Activated CD4-positive, alpha-beta T cell treated with anti-CD3 and anti-CD28 coated beads, Interleukin-2, amount 50 U/mL, for 4 hours (primary cell): ENCODE data around the gene HRCT1.
"Not testable (repeated sequence)": the region's sequence is repeated elsewhere in the genome, so short reads cannot be mapped to it uniquely, and the experiment has no call there.

Source experiments
- DNase-seq, 2 experiments: peaks; one replicate each; pipeline ENCODE4 v3.0.0-alpha.2; 2020

Gene HRCT1

GRCh38 chr9:35897376-35898099, 8.5 kb upstream of the HRCT1 start:
- DNase-seq: not testable (repeated sequence)

- DNase-seq: no peak
These were observed 7.7 kb upstream of the HRCT1 start for GRCh38 chr9:35898337-35898736.

GRCh38 chr9:35899021-35899420, 7.0 kb upstream of the HRCT1 start:
- no peak for DNase-seq

- no peak for DNase-seq
These were observed 3.0 kb upstream of the HRCT1 start for GRCh38 chr9:35903049-35903448.

GRCh38 chr9:35904338-35904737, 1.7 kb upstream of the HRCT1 start:
- DNase-seq: no peak

GRCh38 chr9:35905051-35905781, 786 bp upstream of the HRCT1 start:
- no peak for DNase-seq

- no peak for DNase-seq
These were observed 1.1 kb downstream of the HRCT1 start for GRCh38 chr9:35906923-35907699.

- DNase-seq: no peak
These were observed 1.9 kb downstream of the HRCT1 start for GRCh38 chr9:35907711-35908503.

GRCh38 chr9:35908504-35909125, 2.6 kb downstream of the HRCT1 start:
- DNase-seq: no peak

- DNase-seq: no peak
These were observed 3.3 kb downstream of the HRCT1 start, which contains the start of gene SPAAR for GRCh38 chr9:35909274-35909673. TSS of gene SPAAR (plus strand) at chr9:35909490. CDS start at chr9:35910464, 974 bp downstream.

- no peak for DNase-seq
These were observed 3.9 kb downstream of the HRCT1 start for GRCh38 chr9:35909687-35910612.

- DNase-seq: peak; percentile 40 to 41
These were observed 4.8 kb downstream of the HRCT1 start for GRCh38 chr9:35910613-35911359.

- DNase-seq: no peak
These were observed 5.7 kb downstream of the HRCT1 start for GRCh38 chr9:35911690-35912089.

- no peak for DNase-seq
These were observed 6.9 kb downstream of the HRCT1 start for GRCh38 chr9:35912791-35913400.

GRCh38 chr9:35913429-35913828, 7.4 kb downstream of the HRCT1 start:
- DNase-seq: not testable (repeated sequence)

- DNase-seq: no peak
These were observed 8.4 kb downstream of the HRCT1 start for GRCh38 chr9:35914301-35914807.

GRCh38 chr9:35915681-35916294, 9.8 kb downstream of the HRCT1 start:
- no peak for DNase-seq

- DNase-seq: no peak
These were observed 11.3 kb downstream of the HRCT1 start for GRCh38 chr9:35917261-35917660.

- DNase-seq: no peak
These were observed 12.8 kb downstream of the HRCT1 start for GRCh38 chr9:35918780-35919179.
